ENCODE data around the gene TSHZ3.

- TF ChIP-seq CTCF (IDR thresholded peaks at IDR 0.05) (no peak), EP300 (IDR thresholded peaks at IDR 0.05) (no peak), POLR2A (IDR thresholded peaks at IDR 0.05) (no peak)
Observed at GRCh38 chr19:31372246-31372781, 23.1 kb upstream of the TSHZ3 start.

All from suprapubic skin (tissue), 3 donors.